ENCODE data around the gene METRN.

METRN gene

GRCh38 chr16:677316-678190 is 37.4 kb upstream of the METRN start:
- DNase-seq (ENCODE audit: low spot score), result no peak

- peak; percentile 69 for DNase-seq (ENCODE audit: low spot score)
Measured at GRCh38 chr16:678209-678857, 36.6 kb upstream of the METRN start.

- peak; percentile 80 for DNase-seq (ENCODE audit: low spot score)
Measured at GRCh38 chr16:678858-679813, 35.8 kb upstream of the METRN start.

GRCh38 chr16:679814-680624 is 34.9 kb upstream of the METRN start, which contains the start of gene STUB1:
Gene STUB1, plus strand, starts transcription at chr16:680410. Its CDS starts 116 bp downstream, at chr16:680526.
- DNase-seq (ENCODE audit: low spot score), result peak; percentile 72

GRCh38 chr16:680625-680945 is 34.3 kb upstream of the METRN start:
- no peak for DNase-seq (ENCODE audit: low spot score)

- DNase-seq (ENCODE audit: low spot score), result no peak
Measured at GRCh38 chr16:680967-681745, 33.8 kb upstream of the METRN start.

GRCh38 chr16:681746-682427 is 33.0 kb upstream of the METRN start:
- no peak for DNase-seq (ENCODE audit: low spot score)

- DNase-seq (ENCODE audit: low spot score), result no peak
Measured at GRCh38 chr16:682493-683395, 32.2 kb upstream of the METRN start.

- DNase-seq (ENCODE audit: low spot score), result no peak
Measured at GRCh38 chr16:683396-684070, 31.4 kb upstream of the METRN start.

GRCh38 chr16:684071-684794 is 30.7 kb upstream of the METRN start, which contains the start of gene JMJD8:
Gene JMJD8, minus strand, starts transcription at chr16:684334. Its CDS starts 15 bp downstream, at chr16:684319.
- peak; percentile 84 for DNase-seq (ENCODE audit: low spot score)

GRCh38 chr16:684961-685696 is 29.8 kb upstream of the METRN start:
- no peak for DNase-seq (ENCODE audit: low spot score)

- no peak for DNase-seq (ENCODE audit: low spot score)
Measured at GRCh38 chr16:685967-686366, 29.0 kb upstream of the METRN start.

GRCh38 chr16:686459-687260 is 28.3 kb upstream of the METRN start:
- no peak for DNase-seq (ENCODE audit: low spot score)

- DNase-seq (ENCODE audit: low spot score), result no peak
Measured at GRCh38 chr16:687499-687898, 27.4 kb upstream of the METRN start.

GRCh38 chr16:689175-689897 is 25.6 kb upstream of the METRN start:
- no peak for DNase-seq (ENCODE audit: low spot score)

Data from cerebellar cortex (tissue), 1 donor.